HepG2 (cell line): ENCODE data around the gene EYA4. TPM values are rescaled to one million over a fixed set of nuclear protein-coding genes. Genes with fewer than 3 reads are reported as not detected.

Source experiments
- ATAC-seq: fragments of 200-7000 bp; cut with Tn5 transposase; 3 replicates; pipeline ENCODE4 v1.9.1; 2020; ENCODE audit warnings: mild to moderate bottlenecking, moderate library complexity
- BruUV-seq: library from RNA; stranded (reverse); fragments of 400-500 nt; replicated peaks from 2 replicates; lab custom pipeline; 2021; lab: Mats Ljungman, UMichigan
- CTCF ChIA-PET: fragments of 300-600 bp; formaldehyde crosslinking; extraction: SDS; loops from one replicate; lab custom pipeline; 2021; ENCODE audit warnings: low total read pairs, inconsistent platforms, low intra/inter-chr PET ratio; lab: Yijun Ruan, JAX
- POLR2A ChIA-PET: fragments of 350-600 bp; sonication (Branson Sonifier 250); formaldehyde crosslinking; loops from one replicate; lab custom pipeline; 2020; ENCODE audit warnings: antibody characterized with exemption, inconsistent platforms; lab: Yijun Ruan, JAX
- DNase-seq: peaks from one replicate; pipeline ENCODE4 v3.0.0-alpha.2; 2015; ENCODE audit warnings: low spot score
- FAIRE-seq: peaks from 3 replicates; lab custom pipeline; 2011; peaks lifted over from hg19 to GRCh38; lab: Jason Lieb, UNC
- H2AFZ ChIP-seq: one replicate; pipeline ENCODE4 v1.6.1; 2011; ENCODE audit warnings: low read length, inconsistent platforms
- H3K27ac ChIP-seq: fragments of 300-600 bp; 3 replicates; pipeline ENCODE4 v1.8.0; 2011; ENCODE audit warnings: mixed run types, mild to moderate bottlenecking, mixed read lengths, low read length, inconsistent platforms; ENCODE audit not compliant: insufficient read depth; ENCODE audit errors: extremely low read length
- H3K27me3 ChIP-seq, 2 experiments: fragments of 200-600 bp in 1 of 2; 2 replicates in 1 of 2; 3 replicates in 1 of 2; pipeline versions ENCODE4 v1.6.0 to v1.8.0; 2011; ENCODE audit warnings: low read length in 2 of 2, mild to moderate bottlenecking in 2 of 2, moderate library complexity in 2 of 2, inconsistent platforms in 1 of 2; ENCODE audit not compliant: insufficient read depth in 2 of 2, control insufficient read depth in 1 of 2
- H3K36me3 ChIP-seq, 2 experiments: fragments of 200-600 bp in 1 of 2; replicated peaks in 1 of 2; 2 replicates in 1 of 2; 3 replicates in 1 of 2; pipeline versions ENCODE4 v1.5.1 to v1.8.0; 2011; ENCODE audit warnings: low read length in 2 of 2, inconsistent platforms in 1 of 2; ENCODE audit not compliant: insufficient read depth in 2 of 2, control insufficient read depth in 1 of 2
- H3K4me1 ChIP-seq: 2 replicates; pipeline ENCODE4 v1.5.1; 2012; ENCODE audit warnings: low read length, inconsistent platforms; ENCODE audit not compliant: insufficient read depth
- H3K4me2 ChIP-seq: 2 replicates; pipeline ENCODE4 v1.6.0; 2011; ENCODE audit warnings: low read depth, low read length, inconsistent platforms
- H3K4me3 ChIP-seq, 3 experiments: fragments of 200-600 bp in 1 of 3; sonication (generic), shearing (Covaris generic) in 1 of 3; replicated peaks in 1 of 3; 2 replicates each; pipeline ENCODE4 v1.5.1; 2011 to 2016; ENCODE audit warnings: low read length in 3 of 3, inconsistent platforms in 2 of 3, low read depth in 2 of 3, mild to moderate bottlenecking in 2 of 3, control low read depth in 1 of 3, mixed read lengths in 1 of 3; ENCODE audit not compliant: insufficient read depth in 1 of 3
- H3K79me2 ChIP-seq: one replicate; pipeline ENCODE4 v1.6.1; 2011; ENCODE audit warnings: low read length, inconsistent platforms; ENCODE audit not compliant: insufficient read depth
- H3K9ac ChIP-seq: 2 replicates; pipeline ENCODE4 v1.6.0; 2011; ENCODE audit warnings: mild to moderate bottlenecking, low read depth, low read length, inconsistent platforms; ENCODE audit not compliant: insufficient read depth
- H3K9me3 ChIP-seq: 2 replicates; pipeline ENCODE4 v1.5.1; 2012; ENCODE audit warnings: mild to moderate bottlenecking, low read length
- H4K20me1 ChIP-seq: 2 replicates; pipeline ENCODE4 v1.6.0; 2011; ENCODE audit warnings: inconsistent platforms, mild to moderate bottlenecking, low read length, moderate library complexity; ENCODE audit not compliant: insufficient read depth
- ARNT ChIP-seq: fragments of 450-650 bp; IDR thresholded peaks from 2 replicates; pipeline ENCODE4 v1.6.1; 2017
- CAMTA2 ChIP-seq: sonication (generic); formaldehyde crosslinking; IDR thresholded peaks from 2 replicates; pipeline ENCODE4 v1.4.0; 2020; ENCODE audit warnings: mild to moderate bottlenecking, missing genetic modification reagents, borderline replicate concordance
- DRAP1 ChIP-seq: IDR thresholded peaks from 2 replicates; pipeline ENCODE4 v1.6.1; 2016; ENCODE audit warnings: missing genetic modification reagents, missing compliant biosample characterization
- MXD4 ChIP-seq: IDR thresholded peaks from 2 replicates; pipeline ENCODE4 v1.6.1; 2016; ENCODE audit warnings: mild to moderate bottlenecking, missing biosample characterization, missing genetic modification reagents
- PAXIP1 ChIP-seq: sonication (generic); formaldehyde crosslinking; conservative IDR thresholded peaks from 2 replicates; pipeline ENCODE4 v1.4.0; 2020; ENCODE audit warnings: mild to moderate bottlenecking, missing genetic modification reagents, moderate library complexity
- POLR2A ChIP-seq, 2 experiments: IDR thresholded peaks; 2 replicates each; pipeline ENCODE4 v1.6.1; 2011; ENCODE audit warnings: low read depth in 2 of 2, low read length in 2 of 2, mild to moderate bottlenecking in 1 of 2, moderate library complexity in 1 of 2; ENCODE audit not compliant: insufficient read depth in 1 of 2
- RARA ChIP-seq: IDR thresholded peaks from 2 replicates; pipeline ENCODE4 v1.6.1; 2016; ENCODE audit warnings: missing genetic modification reagents, missing compliant biosample characterization
- ZFP37 ChIP-seq: sonication (generic); formaldehyde crosslinking; IDR thresholded peaks from 2 replicates; pipeline ENCODE4 v1.4.0; 2020; ENCODE audit warnings: missing genetic modification reagents, borderline replicate concordance
- ZNF567 ChIP-seq: sonication (generic); formaldehyde crosslinking; IDR thresholded peaks from 2 replicates; pipeline ENCODE4 v1.8.1; 2023; ENCODE audit warnings: mild to moderate bottlenecking, missing genetic modification reagents, borderline replicate concordance
- ZNF644 ChIP-seq: IDR thresholded peaks from 2 replicates; pipeline ENCODE4 v1.6.1; 2016; ENCODE audit warnings: low read depth
- ZNF879 ChIP-seq: sonication (generic); formaldehyde crosslinking; IDR thresholded peaks from 2 replicates; pipeline ENCODE4 v1.8.1; 2023; ENCODE audit warnings: missing genetic modification reagents
- ZZZ3 ChIP-seq: sonication (generic); formaldehyde crosslinking; IDR thresholded peaks from 2 replicates; pipeline ENCODE4 v1.4.0; 2020; ENCODE audit warnings: missing genetic modification reagents, mild to moderate bottlenecking, borderline replicate concordance
- WGBS: methylation state at CpG from one replicate; pipeline ENCODE4 v1.1.6; 2017; ENCODE audit warnings: low lambda C conversion rate; 5-methylcytosine and 5-hydroxymethylcytosine counted together
- in situ Hi-C: cut with HindIII; loops from 2 replicates; pipeline ENCODE4 v1.10.0; 2017; ENCODE audit warnings: low pct_unique_long_range_greater_than_20kb; ENCODE audit not compliant: extremely low pct_ligation_motif_present
- intact Hi-C: fragments of 100-400 bp; cut with micrococcal nuclease; formaldehyde crosslinking; loops from one replicate; pipeline ENCODE4 v1.10.0; 2022; ENCODE audit not compliant: unreplicated experiment
- polyA plus RNA-seq, 8 experiments: library from polyadenylated mRNA; depleted of rRNA in 3 of 8; stranded (reverse) in 7 of 8; unstranded in 1 of 8; fragments of >200 nt; fragmentation: Illumina TruSeq in 4 of 8; extraction: Trizol in 4 of 8; gene quantifications; 2 replicates each; pipeline versions ENCODE4 v1.2.1 to v1.2.3, GENCODE V29; 2011 to 2016; ENCODE audit warnings: low read depth in 4 of 8, missing spikeins in 1 of 8, mixed read lengths in 1 of 8; ENCODE audit not compliant: insufficient read depth in 1 of 8
- total RNA-seq, 5 experiments: library from RNA; depleted of rRNA; stranded (reverse); fragments of >200 nt; fragmentation: Illumina TruSeq; extraction: Trizol; gene quantifications; 2 replicates each; pipeline ENCODE4 v1.2.3, GENCODE V29; 2016; ENCODE audit warnings: low read depth in 1 of 5

The EYA4 gene
- total and polyA plus RNA-seq, 2 of the 13 experiments (the other 11 are each of a cell fraction or from before 2014, with no cell fraction given), result not detected

GRCh38 chr6:133548423-133549159 lies 307.4 kb downstream of the EYA4 start:
- Histone ChIP-seq H3K27me3 (no peaks in the 10 kb centered on the region), H2AFZ (no peak overlapping the region)
- no peak for FAIRE-seq
- TF ChIP-seq ZFP37 (CRISPR knock-in tag), result no peak
- no peak for TF ChIP-seq ZZZ3 (CRISPR knock-in tag)
- no peak for TF ChIP-seq ZNF644 (CRISPR knock-in tag)
- no peak for TF ChIP-seq CAMTA2
- no peak for TF ChIP-seq MXD4 (CRISPR knock-in tag)
- no peak for TF ChIP-seq POLR2A (IDR thresholded peaks at IDR 0.05; ENCODE audit: insufficient read depth in 1 of 2, low read depth in 2 of 2, low read length in 2 of 2)
- no peak for TF ChIP-seq ZNF567
- TF ChIP-seq DRAP1 (CRISPR knock-in tag), result no peak
- TF ChIP-seq RARA (CRISPR knock-in tag), result no peak
- TF ChIP-seq PAXIP1 (CRISPR knock-in tag), result no peak
- TF ChIP-seq ZNF879 (CRISPR knock-in tag), result no peak
- TF ChIP-seq ARNT, result no peak
- TF ChIP-seq, all 625 proteins: peak for 0
- H3K27ac ChIP-seq, result no peak overlapping the region
- no peaks in the 10 kb centered on the region for H3K79me2 ChIP-seq
- WGBS, result 8% methylated on average over 4 of the region's 4 CpGs
- H3K4me1 ChIP-seq, result no peaks in the 10 kb centered on the region
- in situ Hi-C loops, result no loop called here
- ChIA-PET POLR2A (no interaction called here), CTCF (no interaction called here)
- H4K20me1 ChIP-seq, result no peaks in the 10 kb centered on the region
- no peaks in the 10 kb centered on the region for H3K9me3 ChIP-seq
- no TSS peak for BruUV-seq
- H3K9ac ChIP-seq, result no peak overlapping the region
- H3K36me3 ChIP-seq, result no peaks in the 10 kb centered on the region
- intact Hi-C loops, result no loop called here
- no peak for DNase-seq
- no peak overlapping the region for H3K4me3 ChIP-seq
- ATAC-seq, result no peak
- no peak overlapping the region for H3K4me2 ChIP-seq
